CD4-positive, CD25-positive, alpha-beta regulatory T cell (primary cell): ENCODE results near the gene RDH16. TPM values are rescaled to one million over a fixed set of nuclear protein-coding genes. Genes with fewer than 3 reads are reported as not detected.
"Not testable (repeated sequence)": the region's sequence is repeated elsewhere in the genome, so short reads cannot be mapped to it uniquely, and the experiment has no call there.

Experiments used
- ATAC-seq, 2 donors: fragments of 150-1000 bp; cut with Tn5 transposase; one replicate each; pipeline ENCODE4 v1.10.0; 2021; ENCODE audit warnings: low read depth in 2 of 2, moderate number of reproducible peaks in 2 of 2, moderate library complexity in 1 of 2
- DNase-seq, 3 donors: peaks; one replicate each; pipeline versions ENCODE4 v3.0.0 to v3.0.0-alpha.2; 2012 to 2022; ENCODE audit warnings: mixed read lengths in 1 of 3
- H3K27ac ChIP-seq: one replicate; pipeline ENCODE4 v1.7.0; 2013; ENCODE audit warnings: mild to moderate bottlenecking, low read length; ENCODE audit not compliant: insufficient read depth, poor library complexity, severe bottlenecking
- H3K27me3 ChIP-seq: one replicate; pipeline ENCODE4 v1.7.0; 2013; ENCODE audit warnings: low read length; ENCODE audit not compliant: control insufficient read depth, insufficient read depth
- H3K36me3 ChIP-seq: one replicate; pipeline ENCODE4 v1.7.0; 2013; ENCODE audit warnings: mild to moderate bottlenecking, low read length, moderate library complexity; ENCODE audit not compliant: control insufficient read depth, insufficient read depth
- H3K4me1 ChIP-seq: 2 replicates; pipeline ENCODE4 v1.7.0; 2013; ENCODE audit warnings: mild to moderate bottlenecking, low read length; ENCODE audit not compliant: insufficient read depth, control insufficient read depth, poor library complexity, severe bottlenecking
- H3K4me3 ChIP-seq: one replicate; pipeline ENCODE4 v1.7.0; 2013; ENCODE audit warnings: low read depth, mild to moderate bottlenecking, low read length, moderate library complexity
- H3K9me3 ChIP-seq, 2 experiments: 1 replicate in 1 of 2; 2 replicates in 1 of 2; pipeline ENCODE4 v1.7.0; 2013; ENCODE audit warnings: low read length in 2 of 2, mild to moderate bottlenecking in 1 of 2, moderate library complexity in 1 of 2; ENCODE audit not compliant: control insufficient read depth in 2 of 2
- H3K27ac Mint-ChIP-seq, 3 donors: one replicate each; pipeline ENCODE4 v1.8.0; 2020 to 2022; ENCODE audit warnings: mild to moderate bottlenecking in 3 of 3, mixed read lengths in 3 of 3, moderate library complexity in 2 of 3
- H3K27me3 Mint-ChIP-seq: one replicate; pipeline ENCODE4 v1.8.0; 2022; ENCODE audit warnings: mild to moderate bottlenecking, mixed read lengths
- H3K36me3 Mint-ChIP-seq: one replicate; pipeline ENCODE4 v1.8.0; 2020; ENCODE audit warnings: mixed read lengths
- H3K4me1 Mint-ChIP-seq, 4 donors: one replicate each; pipeline ENCODE4 v1.8.0; 2020 to 2022; ENCODE audit warnings: mixed read lengths in 4 of 4, mild to moderate bottlenecking in 1 of 4
- H3K4me3 Mint-ChIP-seq, 4 donors: one replicate each; pipeline ENCODE4 v1.8.0; 2020 to 2022; ENCODE audit warnings: mild to moderate bottlenecking in 4 of 4, mixed read lengths in 4 of 4, moderate library complexity in 3 of 4
- H3K9me3 Mint-ChIP-seq, 7 donors: one replicate each; pipeline ENCODE4 v1.8.0; 2020 to 2022; ENCODE audit warnings: mixed read lengths in 7 of 7, mild to moderate bottlenecking in 3 of 7, moderate library complexity in 2 of 7
- polyA plus RNA-seq, 4 donors: library from polyadenylated mRNA; unstranded; fragments of 300-500 nt; fragmentation: Illumina TruSeq; gene quantifications; one replicate each; pipeline ENCODE4 v1.2.3, GENCODE V29; 2021
- total RNA-seq: library from RNA; stranded (reverse); gene quantifications from one replicate; pipeline ENCODE4 v1.2.3, GENCODE V29; 2022

The RDH16 gene
- total and polyA plus RNA-seq, 5 donors from 2014 or later: 0.10 to 0.79 (median 0.56) TPM; not detected in 1

DNA sequence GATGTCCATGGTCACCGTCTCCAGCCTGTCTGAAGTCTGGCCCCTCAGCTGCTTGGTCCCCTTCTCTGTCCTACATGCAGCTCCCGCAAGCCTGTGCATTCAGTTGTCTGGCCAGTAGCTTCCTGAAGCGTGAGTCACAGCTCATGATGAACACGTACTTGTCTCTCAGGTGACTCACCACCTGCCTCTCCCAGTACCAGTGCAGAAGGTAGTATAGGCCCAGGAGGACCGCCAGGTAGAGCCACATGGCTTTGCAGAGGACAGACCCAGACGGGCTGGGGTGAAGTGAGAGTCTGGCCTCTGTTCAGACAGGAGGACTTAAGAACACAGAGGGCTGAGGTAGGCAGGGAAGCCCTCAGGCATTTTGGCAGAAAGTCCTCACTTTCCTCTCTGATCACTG lies 28.3 kb upstream of the RDH16 start:
- peak in 1 of 2 donors; percentile 45 for ATAC-seq
- H3K4me1 Mint-ChIP-seq, H3K4me3 Mint-ChIP-seq, H3K36me3 ChIP-seq, H3K36me3 Mint-ChIP-seq, H3K4me1 ChIP-seq, H3K27ac ChIP-seq, H3K4me3 ChIP-seq, H3K27me3 Mint-ChIP-seq, H3K9me3 ChIP-seq, H3K9me3 Mint-ChIP-seq, DNase-seq, H3K27me3 ChIP-seq: not testable (repeated sequence)
- H3K27ac Mint-ChIP-seq: peak overlapping the region in 2 of 3 donors; percentile 21 to 42

DNA sequence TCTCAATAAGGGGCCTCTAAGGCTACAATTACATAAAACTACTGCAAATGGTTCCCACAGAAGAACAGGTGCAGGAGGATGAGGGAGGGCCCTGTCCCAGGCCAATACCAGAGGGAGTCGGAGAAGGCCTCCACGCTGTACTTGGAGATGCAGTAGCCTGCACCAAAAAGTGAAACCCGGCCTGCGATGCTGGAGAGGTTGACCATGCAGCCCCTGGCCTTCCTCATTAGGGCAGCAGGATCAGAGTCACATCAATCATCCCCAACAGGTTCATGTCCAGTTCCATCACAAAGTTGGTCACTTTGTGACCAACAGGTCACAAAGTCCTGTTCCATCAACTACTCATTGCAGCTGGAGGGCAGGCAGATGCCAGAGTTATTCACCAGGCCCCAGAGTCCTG lies 26.0 kb upstream of the RDH16 start:
- DNase-seq: no peak
- peaks cover 3% of the 10 kb centered on the region for H3K36me3 Mint-ChIP-seq
- H3K27me3 Mint-ChIP-seq: no peaks in the 10 kb centered on the region
- no peak overlapping the region for H3K4me3 Mint-ChIP-seq
- no peak overlapping the region for H3K27ac Mint-ChIP-seq
- Histone ChIP-seq H3K4me1 (no peaks in the 10 kb centered on the region), H3K27ac (no peak overlapping the region), H3K9me3 (no peaks in the 10 kb centered on the region), H3K27me3 (peaks cover under 1% of the 10 kb centered on the region), H3K36me3 (no peaks in the 10 kb centered on the region), H3K4me3 (no peak overlapping the region)
- no peak for ATAC-seq
- H3K9me3 Mint-ChIP-seq: peaks cover 0 to 1% (median 0%) of the 10 kb centered on the region in 7 donors
- peaks cover 0 to 9% (median 4%) of the 10 kb centered on the region in 4 donors for H3K4me1 Mint-ChIP-seq

DNA sequence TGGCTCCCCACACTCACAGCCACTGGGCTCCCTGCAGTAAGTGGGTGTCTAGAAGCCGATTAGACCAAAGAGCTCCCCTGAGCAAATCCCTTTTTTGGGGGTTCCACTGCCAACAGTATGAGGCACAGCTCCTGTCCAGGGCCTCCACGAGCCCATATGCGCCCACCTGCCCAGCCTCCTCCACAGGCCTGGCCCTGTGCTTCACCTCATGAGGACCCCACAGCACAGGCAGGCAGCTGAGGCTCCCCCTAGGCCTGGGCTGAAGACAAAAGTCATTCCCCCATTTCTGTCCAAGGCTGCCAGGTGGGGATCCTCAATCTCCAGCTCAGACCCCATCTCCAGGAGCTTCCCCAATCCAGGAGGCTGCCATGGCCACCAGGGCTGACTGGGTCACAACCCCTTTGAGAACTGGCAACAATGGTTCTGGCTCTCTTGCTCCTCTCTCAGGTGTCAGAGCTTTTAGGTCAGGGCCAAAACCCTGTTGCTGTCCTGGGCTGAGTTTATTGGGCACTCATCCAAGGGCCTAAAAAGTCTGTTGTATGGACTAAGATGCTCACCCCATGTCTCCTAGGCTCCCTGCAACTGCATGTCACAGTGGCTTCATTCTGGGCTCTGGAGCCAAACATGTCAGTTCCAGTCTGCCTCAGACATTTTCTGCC lies 25.3 kb upstream of the RDH16 start:
- H3K4me1 Mint-ChIP-seq, H3K27ac Mint-ChIP-seq, H3K36me3 Mint-ChIP-seq, H3K9me3 Mint-ChIP-seq, H3K4me3 Mint-ChIP-seq, H3K4me1 ChIP-seq, DNase-seq, H3K9me3 ChIP-seq, H3K27me3 Mint-ChIP-seq, H3K27me3 ChIP-seq, H3K27ac ChIP-seq, ATAC-seq, H3K36me3 ChIP-seq, H3K4me3 ChIP-seq: not testable (repeated sequence)

DNA sequence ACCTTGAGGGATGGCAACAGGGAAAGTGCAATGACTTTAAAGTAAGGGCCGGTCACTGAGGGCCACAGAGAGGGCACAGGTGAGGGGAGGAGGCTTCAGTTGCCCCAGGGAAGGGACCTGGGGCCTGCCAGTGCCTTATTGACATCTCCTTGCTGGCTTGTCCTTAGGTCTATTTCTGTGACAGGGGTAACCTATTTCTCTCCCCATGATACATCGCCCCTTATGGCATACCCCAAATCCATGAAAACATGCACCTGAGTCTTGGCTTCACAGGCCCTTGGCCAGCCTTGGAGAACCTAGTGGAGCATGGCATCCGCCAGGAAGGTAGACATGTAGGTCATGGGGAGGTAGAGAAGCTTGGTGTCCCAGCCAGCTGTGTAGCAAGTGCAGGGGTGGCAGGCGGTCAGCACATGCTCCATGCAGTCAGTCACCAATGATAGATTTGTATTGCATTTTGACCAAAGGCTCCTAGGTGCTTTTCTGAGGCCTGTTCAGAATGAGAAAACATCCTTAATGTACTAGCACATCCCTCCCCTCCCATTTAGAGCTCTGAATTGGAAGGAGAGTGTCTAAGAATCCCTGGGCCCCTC lies 23.6 kb upstream of the RDH16 start:
- Mint-ChIP-seq H3K27me3 (peaks cover 8% of the 10 kb centered on the region), H3K9me3 (no peaks in the 10 kb centered on the region), H3K27ac (no peak overlapping the region), H3K4me1 (no peaks in the 10 kb centered on the region), H3K4me3 (no peak overlapping the region), H3K36me3 (no peaks in the 10 kb centered on the region)
- Histone ChIP-seq H3K4me3 (no peak overlapping the region), H3K4me1 (no peaks in the 10 kb centered on the region), H3K9me3 (no peaks in the 10 kb centered on the region), H3K36me3 (no peaks in the 10 kb centered on the region), H3K27me3 (no peaks in the 10 kb centered on the region), H3K27ac (no peak overlapping the region)
- ATAC-seq (no peak), DNase-seq (no peak)

DNA sequence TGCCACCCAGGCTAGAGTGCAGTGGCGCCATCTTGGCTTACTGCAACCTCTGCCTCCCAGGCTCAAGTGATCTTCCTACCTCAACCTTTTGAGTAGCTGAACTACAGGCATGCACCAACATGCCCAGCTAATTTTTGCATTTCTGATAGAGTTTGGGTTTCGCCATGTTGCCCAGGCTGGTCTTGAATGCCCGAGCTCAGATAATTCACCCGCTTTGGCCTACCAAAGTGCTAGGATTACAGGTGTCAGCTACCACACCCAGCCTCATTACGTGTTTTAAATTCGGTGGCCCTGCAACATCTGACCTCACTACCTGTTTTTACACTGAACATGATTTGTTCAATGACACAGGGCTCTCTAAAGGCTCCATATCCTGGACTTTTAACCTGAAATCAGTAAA lies 22.9 kb upstream of the RDH16 start:
- H3K4me1 ChIP-seq: no peaks in the 10 kb centered on the region
- H3K27ac Mint-ChIP-seq: peak overlapping the region in 2 of 3 donors; percentile 2 to 44

DNA sequence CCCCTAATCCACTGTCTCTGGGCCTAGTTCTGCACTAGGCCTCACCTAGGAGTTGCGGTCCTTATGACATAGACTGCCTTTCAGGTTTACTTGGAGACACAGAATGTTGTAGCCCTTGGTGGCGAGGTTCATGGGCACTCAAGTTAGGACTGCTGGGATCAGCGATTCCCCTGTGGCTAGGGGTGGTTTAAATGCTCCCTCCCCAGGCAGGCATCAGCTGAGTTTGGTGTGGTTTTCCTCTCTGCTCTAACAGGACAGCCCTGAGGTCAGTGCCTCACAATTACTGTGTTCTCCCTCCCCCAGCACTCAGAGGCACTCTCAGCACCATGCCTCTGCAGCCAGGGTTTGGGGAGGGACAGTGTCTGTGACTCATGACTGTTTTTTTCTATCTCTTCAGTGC lies 22.2 kb upstream of the RDH16 start:
- Mint-ChIP-seq H3K9me3 (peaks cover 0 to 2% (median 0%) of the 10 kb centered on the region in 7 donors), H3K4me1 (no peaks in the 10 kb centered on the region), H3K36me3 (no peaks in the 10 kb centered on the region), H3K4me3 (no peak overlapping the region), H3K27me3 (peaks cover 11% of the 10 kb centered on the region), H3K27ac (no peak overlapping the region)
- H3K27ac ChIP-seq: no peak overlapping the region
- DNase-seq: no peak
- no peaks in the 10 kb centered on the region for H3K27me3 ChIP-seq
- H3K4me1 ChIP-seq: no peaks in the 10 kb centered on the region
- H3K4me3 ChIP-seq: no peak overlapping the region
- no peaks in the 10 kb centered on the region for H3K36me3 ChIP-seq
- H3K9me3 ChIP-seq: no peaks in the 10 kb centered on the region
- ATAC-seq: no peak

More for the DNA sequence above, 22.9 kb upstream of the RDH16 start:
- Histone ChIP-seq H3K36me3 (no peaks in the 10 kb centered on the region), H3K4me3 (no peak overlapping the region), H3K27me3 (no peaks in the 10 kb centered on the region), H3K9me3 (no peaks in the 10 kb centered on the region), H3K27ac (no peak overlapping the region)
- H3K4me1 Mint-ChIP-seq: no peaks in the 10 kb centered on the region
- DNase-seq (no peak), ATAC-seq (no peak)
- no peaks in the 10 kb centered on the region for H3K36me3 Mint-ChIP-seq
- H3K4me3 Mint-ChIP-seq: no peak overlapping the region
- peaks cover 0 to 1% (median 0%) of the 10 kb centered on the region in 7 donors for H3K9me3 Mint-ChIP-seq
- peaks cover 11% of the 10 kb centered on the region for H3K27me3 Mint-ChIP-seq

DNA sequence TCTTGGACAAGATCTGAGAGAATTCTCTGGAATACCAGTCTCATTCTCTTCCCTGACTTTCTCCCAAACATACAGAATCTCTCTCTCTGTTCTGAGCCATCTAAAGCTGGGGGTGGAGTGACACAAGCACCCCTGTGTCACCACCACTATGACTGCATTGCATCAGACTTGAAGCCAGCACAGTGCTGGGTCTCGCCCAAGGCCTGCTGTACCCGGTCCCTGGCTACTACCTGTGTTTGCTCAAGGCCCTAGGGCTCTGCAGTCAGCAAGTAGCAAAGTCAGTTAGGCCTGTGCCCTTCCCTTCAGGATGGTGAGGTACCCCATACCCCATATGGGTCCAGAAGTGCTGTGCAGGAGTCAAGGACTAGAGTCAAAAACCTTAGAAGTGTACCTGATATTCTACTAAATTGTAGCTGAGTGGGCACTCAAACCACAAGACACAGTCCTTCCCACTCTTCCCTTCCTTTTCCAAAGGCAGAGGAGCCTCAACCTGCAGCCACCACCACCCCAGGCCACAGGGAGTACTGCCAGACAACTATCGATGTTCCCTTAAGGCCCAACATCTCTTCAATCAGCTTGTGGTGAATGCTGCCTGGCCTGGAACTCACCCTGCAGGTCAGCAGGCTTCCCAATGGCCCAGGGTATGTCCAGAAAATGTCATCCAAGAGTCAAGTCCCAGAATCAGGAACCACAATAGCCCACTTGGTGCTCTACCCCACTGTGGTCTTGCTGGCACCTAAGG lies 21.2 kb upstream of the RDH16 start:
- Histone ChIP-seq H3K4me1 (no peaks in the 10 kb centered on the region), H3K27ac (no peak overlapping the region), H3K27me3 (no peaks in the 10 kb centered on the region), H3K4me3 (no peak overlapping the region), H3K36me3 (no peaks in the 10 kb centered on the region), H3K9me3 (no peaks in the 10 kb centered on the region)
- Mint-ChIP-seq H3K27me3 (peaks cover 11% of the 10 kb centered on the region), H3K36me3 (no peaks in the 10 kb centered on the region), H3K9me3 (peaks cover 0 to 2% (median 0%) of the 10 kb centered on the region in 7 donors), H3K4me3 (no peak overlapping the region), H3K27ac (peak overlapping the region in 1 of 3 donors; percentile 50), H3K4me1 (no peaks in the 10 kb centered on the region)
- ATAC-seq (no peak), DNase-seq (no peak)
